GM19193 (cell line): ENCODE data around the gene EEF2K.

Source experiments
- POLR2A ChIP-seq: IDR thresholded peaks from 4 replicates; pipeline ENCODE4 v1.6.1; 2011; ENCODE audit not compliant: insufficient read depth, insufficient read length; ENCODE audit errors: extremely low read depth

Gene EEF2K

DNA sequence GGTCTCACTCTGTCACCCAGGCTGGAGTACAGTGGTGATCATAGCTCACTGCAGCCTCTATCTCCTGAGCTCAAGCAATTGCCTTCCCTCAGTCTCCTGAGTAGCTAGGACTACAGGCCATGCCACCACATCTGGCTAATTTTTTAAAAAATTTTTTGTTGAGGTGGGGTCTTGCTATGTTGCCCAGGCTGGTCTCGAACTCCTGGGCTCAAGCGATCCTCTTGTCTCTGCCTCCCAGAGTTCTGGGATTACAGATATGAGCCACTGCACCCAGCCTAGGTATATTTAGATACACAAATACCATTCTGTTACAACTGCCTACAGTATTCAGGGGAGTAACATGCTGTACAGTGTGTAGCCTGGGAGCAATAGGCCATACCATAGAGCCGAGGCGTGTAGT lies 105.4 kb downstream of the EEF2K start:
- TF ChIP-seq POLR2A = no peak

DNA sequence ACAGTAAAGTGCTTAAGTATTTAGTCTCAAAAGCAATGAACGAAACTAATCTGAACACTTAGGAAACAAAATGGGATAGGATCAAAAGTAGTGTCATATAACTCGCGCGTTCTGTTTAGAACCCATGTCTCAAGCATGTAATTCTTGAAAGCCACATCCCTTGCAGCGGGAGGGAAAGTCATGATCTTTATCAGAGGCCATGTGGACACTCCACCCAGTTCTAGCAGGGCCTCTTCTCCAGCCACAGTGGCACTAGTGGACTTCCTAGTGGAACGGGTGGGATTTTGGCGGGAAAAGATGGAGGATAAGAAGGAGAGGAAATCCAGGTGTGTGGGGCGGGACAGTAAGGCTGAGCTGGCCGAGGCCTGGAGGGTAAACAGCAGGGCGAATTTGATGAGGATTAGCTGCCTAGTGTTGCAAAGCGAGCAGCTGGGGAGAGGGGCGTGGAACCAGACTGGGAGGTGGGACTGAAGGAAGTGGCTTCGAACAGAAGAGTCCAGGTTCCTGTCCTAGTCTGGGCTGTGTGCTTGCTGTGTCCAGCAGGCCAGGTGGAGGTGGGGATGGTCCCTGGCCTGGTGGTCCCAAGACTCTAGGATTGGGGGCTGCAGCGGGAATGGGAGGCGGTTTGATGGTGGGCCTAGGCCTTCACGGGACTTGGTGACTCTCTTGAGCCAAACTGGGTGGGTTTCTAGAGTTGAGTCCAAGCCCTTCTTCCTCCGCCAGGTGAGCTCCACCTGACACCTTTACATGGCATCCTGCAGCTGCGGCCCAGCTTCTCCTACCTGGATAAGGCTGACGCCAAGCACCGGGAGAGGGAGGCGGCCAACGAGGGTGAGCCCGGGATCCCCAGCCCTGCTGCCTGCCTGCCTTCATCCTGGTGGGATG lies 107.1 kb downstream of the EEF2K start:
- no peak for TF ChIP-seq POLR2A

DNA sequence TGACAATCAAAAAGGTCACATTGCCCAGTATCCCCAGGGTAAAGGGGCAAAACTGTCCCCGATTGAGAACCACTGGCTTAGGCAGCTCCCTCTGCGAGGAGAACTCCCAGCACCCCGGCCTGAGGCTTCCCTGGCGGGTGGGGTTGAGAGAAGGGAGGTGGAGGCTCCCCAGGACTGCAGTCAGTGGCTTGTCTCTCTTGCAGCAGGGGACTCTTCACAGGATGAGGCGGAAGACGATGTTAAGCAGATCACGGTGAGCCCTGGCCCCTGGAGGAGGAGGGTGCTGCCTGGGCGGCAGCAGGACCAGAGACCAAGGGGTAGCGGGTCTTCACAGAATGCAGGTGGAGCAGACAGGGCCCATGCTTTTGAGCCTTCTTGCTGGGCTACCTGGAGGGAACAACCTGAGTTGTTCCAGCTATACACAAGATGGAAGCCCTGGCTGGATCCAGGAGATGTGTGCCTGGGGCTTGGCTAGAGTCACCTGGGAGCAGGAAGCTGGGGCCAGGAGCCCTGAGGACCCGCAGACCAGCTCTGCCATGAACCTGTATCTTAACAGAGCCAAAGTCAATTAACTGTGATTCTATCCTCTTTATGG lies 107.9 kb downstream of the EEF2K start:
- TF ChIP-seq POLR2A = no peak

DNA sequence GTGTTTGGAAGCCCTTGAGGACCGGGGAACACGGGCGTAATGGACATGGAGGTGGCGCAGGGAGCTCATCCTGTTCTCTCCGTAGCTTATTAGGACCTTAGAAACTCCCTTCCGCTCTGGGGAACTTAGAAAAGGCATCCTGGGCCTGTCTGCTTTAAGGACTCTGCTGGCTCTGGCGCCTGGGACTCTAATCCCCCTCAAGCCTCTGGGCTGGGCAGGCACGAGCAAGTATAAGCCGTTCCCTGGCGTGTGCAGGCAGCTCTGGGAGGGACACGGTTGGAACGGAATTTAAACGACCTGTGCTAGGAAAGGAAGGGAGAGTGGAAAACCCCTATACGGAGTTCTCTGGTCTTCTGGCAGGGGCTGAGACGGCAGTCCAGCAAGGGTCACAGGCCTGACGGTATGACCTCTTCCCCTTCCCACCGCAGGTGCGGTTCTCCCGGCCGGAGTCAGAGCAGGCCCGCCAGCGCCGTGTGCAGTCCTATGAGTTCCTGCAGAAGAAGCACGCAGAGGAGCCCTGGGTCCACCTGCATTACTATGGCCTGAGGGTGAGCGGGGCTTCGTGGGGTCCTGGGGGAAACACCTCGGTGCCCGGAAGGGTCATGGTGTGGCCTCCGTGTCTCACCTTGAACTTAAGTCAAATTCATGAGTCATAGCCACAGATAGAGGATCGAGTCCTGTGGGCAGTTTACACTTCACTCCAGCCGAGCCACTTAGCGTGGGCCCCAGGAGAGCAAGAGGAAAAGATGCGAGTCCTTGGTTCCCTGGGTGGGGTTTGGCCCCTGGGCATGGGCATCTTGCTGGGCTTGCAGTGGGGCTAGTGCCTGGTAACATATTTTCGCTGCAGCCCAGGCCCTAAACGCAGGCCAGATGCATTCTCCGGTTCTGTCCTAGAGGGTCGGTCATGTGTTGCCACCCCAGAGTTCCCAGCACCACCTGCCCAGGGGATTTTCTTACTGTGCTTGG lies 108.9 kb downstream of the EEF2K start:
- no peak for TF ChIP-seq POLR2A

DNA sequence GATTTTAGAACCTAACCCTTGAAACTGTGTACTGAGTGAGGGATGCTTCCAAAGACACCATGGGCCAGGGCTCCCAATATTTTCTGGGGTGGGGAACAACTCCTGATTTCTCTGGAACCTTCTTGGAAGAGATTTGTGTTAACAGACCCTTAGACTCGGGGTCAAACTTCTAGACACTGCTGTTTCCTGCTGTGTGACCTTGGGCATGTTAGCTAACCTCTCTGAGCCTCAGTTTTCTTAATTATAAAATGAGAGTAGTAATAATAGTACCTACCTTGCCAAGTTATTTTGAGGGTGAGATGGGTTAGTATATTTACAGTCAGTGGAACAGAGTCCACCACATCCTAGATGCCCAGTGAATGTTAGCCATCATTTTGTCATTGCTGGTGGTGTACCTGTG lies 109.9 kb downstream of the EEF2K start:
- TF ChIP-seq POLR2A = no peak

DNA sequence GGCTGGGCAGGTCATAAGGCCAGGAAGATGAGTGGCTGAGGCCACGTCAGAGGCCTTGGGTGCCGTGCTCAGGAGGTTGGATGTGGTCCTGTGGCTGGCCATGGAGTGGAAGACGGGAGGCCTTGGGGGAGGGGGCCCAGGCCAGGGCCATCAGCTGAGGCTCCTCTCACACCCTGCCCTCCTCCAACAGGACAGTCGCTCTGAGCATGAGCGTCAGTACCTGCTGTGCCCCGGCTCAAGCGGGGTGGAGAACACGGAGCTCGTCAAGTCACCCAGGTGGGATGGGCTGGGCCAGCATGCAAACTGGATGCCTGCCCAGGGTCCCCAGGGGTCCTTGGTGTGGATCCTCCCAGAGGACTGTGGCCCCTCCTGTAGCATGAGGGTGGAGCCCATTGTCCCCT lies 110.3 kb downstream of the EEF2K start:
- TF ChIP-seq POLR2A = no peak

DNA sequence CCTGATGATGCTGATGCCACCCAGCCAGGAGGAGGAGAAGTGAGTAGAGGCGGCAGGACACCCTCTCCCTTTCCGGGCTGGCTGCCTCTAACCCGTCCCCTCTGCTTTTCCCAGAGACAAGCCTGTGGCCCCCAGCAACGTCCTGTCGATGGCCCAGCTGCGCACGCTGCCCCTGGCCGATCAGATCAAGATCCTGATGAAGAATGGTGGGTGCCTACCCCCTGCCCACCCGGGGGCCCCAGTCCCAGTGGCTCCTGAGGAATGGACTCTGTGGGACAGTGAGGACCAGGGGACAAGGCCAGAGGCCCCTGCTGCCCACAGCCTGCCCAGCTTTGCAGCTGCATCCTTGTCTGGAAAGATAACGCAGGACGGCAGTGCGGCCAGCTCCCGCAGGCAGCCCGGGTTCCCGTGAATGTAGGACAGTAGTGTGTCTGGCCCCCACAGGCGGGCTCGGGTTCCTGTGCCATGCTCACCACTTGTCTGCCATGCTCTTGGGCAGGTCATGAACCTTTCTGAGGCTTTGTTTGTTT lies 111.0 kb downstream of the EEF2K start:
- no peak for TF ChIP-seq POLR2A

DNA sequence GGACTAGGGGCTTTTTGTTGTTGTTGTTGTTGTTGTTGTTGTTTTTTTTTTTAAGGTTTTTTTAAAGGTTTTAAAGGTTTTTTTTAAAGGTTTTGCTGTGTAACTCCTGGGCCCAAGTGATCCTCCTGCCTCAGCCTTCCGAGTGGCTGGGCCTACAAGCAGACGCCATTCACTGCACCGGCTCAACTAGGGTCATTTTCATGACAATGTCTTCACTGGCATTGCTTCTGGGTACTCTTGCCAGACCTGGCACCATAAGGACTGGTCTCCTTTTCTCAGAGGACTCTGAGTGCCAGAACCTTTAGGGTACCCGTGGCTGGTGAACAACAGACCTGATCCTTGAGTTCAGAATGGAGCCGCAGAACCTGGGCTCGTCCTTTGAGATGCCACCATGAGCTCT lies 111.5 kb downstream of the EEF2K start:
- no peak for TF ChIP-seq POLR2A

DNA sequence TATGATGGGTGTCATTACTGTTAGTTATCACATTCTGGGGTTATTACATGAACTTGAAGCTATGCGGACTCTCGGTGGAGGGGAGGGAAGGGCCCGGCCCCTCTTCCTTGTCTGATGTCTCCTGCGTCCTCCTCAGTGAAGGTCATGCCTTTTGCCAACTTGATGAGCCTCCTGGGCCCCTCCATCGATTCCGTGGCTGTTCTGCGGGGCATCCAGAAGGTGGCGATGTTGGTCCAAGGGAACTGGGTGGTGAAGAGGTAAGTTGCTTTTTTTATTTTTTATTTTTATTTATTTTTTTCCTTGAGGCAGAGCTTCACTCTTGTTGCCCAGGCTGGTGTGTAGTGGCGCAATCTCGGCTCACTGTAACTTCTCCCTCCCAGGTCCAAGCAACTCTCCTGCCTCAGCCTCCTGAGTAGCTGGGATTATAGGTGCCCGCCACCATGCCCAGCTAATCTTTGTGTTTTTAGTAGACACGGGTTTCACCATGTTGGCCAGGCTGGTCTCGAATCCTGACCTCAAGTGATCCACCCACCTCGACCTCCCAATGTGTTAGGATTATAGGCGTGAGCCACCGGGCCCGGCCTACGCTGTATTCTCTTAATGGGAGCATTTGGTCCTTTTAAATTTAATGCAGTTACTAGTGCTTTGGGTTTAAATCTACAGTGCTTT lies 112.7 kb downstream of the EEF2K start:
- no peak for TF ChIP-seq POLR2A

DNA sequence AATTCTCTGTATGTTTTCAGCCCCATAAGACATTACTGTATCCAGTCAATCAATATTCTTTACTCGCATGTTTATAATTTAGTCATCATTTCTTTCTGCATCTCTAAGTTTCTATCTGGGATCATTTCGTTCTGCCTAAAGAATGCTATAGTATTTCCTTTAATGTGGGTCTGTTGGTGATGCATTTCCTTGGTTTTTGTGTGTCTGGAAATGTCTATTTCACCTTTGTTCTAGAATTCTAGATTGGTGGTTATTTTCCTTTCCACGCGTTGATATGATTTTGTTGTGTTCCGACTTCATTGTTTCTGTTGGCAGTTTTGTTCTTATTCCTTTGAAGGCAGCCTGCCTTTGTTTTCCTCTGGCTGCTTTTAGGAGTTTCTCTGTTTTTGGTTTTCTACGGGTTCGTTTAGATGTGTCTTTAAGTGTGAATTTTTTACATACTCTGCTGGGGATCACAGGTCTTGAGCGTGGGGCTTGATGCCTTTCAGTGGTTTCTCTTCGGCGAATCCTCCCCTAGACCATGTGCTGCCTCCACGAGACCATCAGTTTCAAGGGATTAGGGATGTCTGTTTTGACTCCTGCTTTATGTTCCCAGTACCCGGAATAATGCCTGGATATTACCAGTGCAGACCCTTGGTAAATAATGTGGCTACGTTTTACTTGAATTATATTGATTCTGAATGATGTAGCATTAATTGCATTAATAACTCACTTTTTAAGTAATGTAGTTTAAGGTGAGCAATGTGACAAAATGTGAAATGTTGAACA lies 114.7 kb downstream of the EEF2K start:
- no peak for TF ChIP-seq POLR2A

DNA sequence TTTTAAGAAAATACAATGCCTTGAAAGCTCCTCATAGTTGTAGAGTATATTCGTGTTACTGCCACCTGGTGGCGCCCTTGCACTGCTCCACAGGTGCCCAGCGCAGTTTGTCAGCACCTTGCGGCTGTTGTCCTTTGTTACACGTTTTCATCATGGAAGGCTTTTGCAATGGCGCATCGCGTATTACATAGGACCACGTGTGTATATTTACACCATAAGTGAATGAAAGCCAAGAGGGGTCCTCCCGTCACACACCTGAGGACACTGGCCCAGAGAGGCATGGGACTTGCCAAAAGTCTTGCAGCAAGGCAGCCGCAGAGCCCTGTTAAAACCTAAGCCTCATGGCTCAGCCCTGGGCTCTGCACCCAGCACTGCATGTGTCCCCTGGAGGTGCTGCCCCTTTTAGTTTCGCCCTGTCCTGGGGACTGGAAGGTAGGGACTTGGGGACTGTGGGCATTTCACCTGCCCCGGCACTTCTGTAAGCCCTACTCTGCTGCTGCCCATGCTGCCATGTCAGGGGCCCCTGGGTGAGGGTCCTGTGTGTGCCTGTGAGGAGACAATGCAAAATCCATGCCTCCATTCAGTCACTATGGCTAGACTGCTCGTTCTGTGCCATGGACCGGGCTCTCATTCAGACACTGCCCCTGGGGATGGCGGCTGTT lies 115.4 kb downstream of the EEF2K start:
- TF ChIP-seq POLR2A = no peak

DNA sequence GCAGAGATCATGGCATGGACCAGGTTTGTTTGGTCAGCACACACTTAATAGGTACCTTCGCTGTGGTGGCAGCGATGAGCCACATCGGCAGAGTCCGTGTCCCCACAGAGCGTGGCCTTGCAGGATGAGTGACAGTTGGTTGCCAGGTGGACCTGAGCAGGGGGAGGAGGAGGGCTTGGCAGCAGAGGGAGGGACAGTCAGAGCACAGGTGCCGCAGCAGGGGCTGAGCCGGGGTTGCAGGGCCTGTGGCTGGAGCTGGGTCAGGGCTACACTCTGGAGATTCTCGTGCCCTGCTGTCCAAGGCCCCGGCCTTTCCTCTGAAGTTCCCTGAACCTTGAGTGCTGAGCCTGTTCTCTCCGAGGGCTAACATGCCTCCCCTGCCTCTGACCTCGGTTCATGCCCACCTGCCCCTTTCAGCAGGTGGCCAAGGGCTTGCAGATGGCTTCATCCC lies 116.0 kb downstream of the EEF2K start:
- TF ChIP-seq POLR2A = no peak

DNA sequence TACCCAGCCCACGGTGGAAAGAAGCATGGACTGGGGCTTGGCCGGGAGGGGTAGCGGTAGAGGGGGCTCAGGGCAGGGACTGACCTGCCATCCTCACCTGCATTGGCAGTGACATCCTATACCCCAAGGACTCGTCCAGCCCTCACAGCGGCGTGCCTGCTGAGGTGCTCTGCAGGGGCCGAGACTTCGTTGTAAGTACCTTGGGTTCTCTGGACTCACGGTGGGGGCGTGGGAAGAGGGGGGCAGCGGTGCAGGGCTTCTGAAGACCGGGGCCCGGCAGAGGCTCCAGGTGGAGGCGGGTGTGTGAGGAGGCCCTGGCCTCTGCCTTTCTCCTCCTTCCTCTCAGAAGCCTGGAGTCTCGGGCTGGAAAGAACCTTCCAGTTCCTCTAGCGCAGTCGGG lies 116.7 kb downstream of the EEF2K start:
- no peak for TF ChIP-seq POLR2A
